ENCODE results near the gene ACOT4. TPM values are rescaled to one million over a fixed set of nuclear protein-coding genes. Genes with fewer than 3 reads are reported as not detected.

The ACOT4 gene
- polyA plus RNA-seq, 3 donors, result 0.04 to 0.12 TPM; not detected in 1

DNA sequence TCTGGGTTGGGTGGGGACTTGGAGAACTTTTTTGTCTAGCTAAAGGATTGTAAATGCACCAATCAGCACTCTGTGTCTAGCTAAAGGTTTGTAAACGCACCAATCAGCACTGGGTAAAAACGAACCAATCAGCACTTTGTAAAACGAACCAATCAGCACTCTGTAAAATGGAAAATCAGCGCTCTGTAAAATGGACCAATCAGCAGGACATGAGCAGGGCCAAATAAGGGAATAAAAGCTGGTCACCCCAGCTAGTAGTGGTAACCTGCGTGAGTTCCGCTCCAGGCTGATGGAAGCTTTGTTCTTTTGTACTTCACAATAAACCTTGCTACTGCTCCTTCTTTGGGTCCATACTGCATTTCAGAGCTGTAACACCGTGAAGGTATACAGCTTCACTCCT, 24.3 kb upstream of the ACOT4 start:
- Histone ChIP-seq H3K9ac (ENCODE audit: insufficient read depth, low read length, poor library complexity, severe bottlenecking) (no peak overlapping the region), H3K4me2 (replicated peaks; ENCODE audit: extremely low read depth, low read length, poor library complexity, severe bottlenecking) (no peak overlapping the region)
- peaks cover 22% of the 10 kb centered on the region for H3K4me1 Mint-ChIP-seq

More for the DNA sequence above, 24.3 kb upstream of the ACOT4 start:
- H3K4me1 ChIP-seq (ENCODE audit: control insufficient read depth in 1 of 2, insufficient read depth in 2 of 2, low read length in 2 of 2), result peaks cover 11 to 25% of the 10 kb centered on the region in 2 donors
- 99% methylated on average over 7 of the region's 7 CpGs for WGBS (ENCODE audit: insufficient coverage)
- H3K36me3 ChIP-seq (replicated peaks in 1 of 2; ENCODE audit: control insufficient read depth in 1 of 2, insufficient read depth in 2 of 2, low read length in 2 of 2), result no peaks in the 10 kb centered on the region
- H3K27ac ChIP-seq (ENCODE audit: low read depth in 1 of 2, low read length in 2 of 2), result no peak overlapping the region
- no peak overlapping the region for H3K4me3 ChIP-seq (replicated peaks in 1 of 3; ENCODE audit: low read depth in 2 of 3, low read length in 3 of 3)
- Mint-ChIP-seq H3K36me3 (peaks cover 0 to 3% of the 10 kb centered on the region in 2 donors), H3K27ac (no peak overlapping the region), H3K9me3 (peaks cover 8 to 14% (median 12%) of the 10 kb centered on the region in 7 donors), H3K27me3 (ENCODE audit: low read depth in 3 of 3) (peaks cover 4 to 6% (median 4%) of the 10 kb centered on the region in 3 donors), H3K4me3 (no peak overlapping the region)
- TF ChIP-seq CTCF (IDR thresholded peaks at IDR 0.05), result no peak
- H2AFZ ChIP-seq (ENCODE audit: insufficient read depth, low read depth, low read length, poor library complexity, severe bottlenecking), result no peak overlapping the region
- no peak for DNase-seq
- intact Hi-C loops (cut with micrococcal nuclease), result no loop called here
- H3K79me2 ChIP-seq (ENCODE audit: insufficient read depth, low read length), result no peaks in the 10 kb centered on the region
- no peaks in the 10 kb centered on the region for H4K20me1 ChIP-seq (ENCODE audit: insufficient read depth, low read length)
- H3K27me3 ChIP-seq (ENCODE audit: control insufficient read depth in 2 of 2, insufficient read depth in 2 of 2, low read length in 2 of 2), result no peaks in the 10 kb centered on the region
- peaks cover under 1 to 9% of the 10 kb centered on the region in 2 donors for H3K9me3 ChIP-seq (replicated peaks in 1 of 2; ENCODE audit: control insufficient read depth in 1 of 2, insufficient read depth in 1 of 2, low read length in 2 of 2)

Measured in CD14-positive monocyte (primary cell).